HK-2 (cell line): ENCODE results near the gene PSMD12.
"Not testable (repeated sequence)": the region's sequence is repeated elsewhere in the genome, so short reads cannot be mapped to it uniquely, and the experiment has no call there.

Experiments used
- DNase-seq: peaks from one replicate; pipeline ENCODE4 v3.0.0-alpha.2; 2018; ENCODE audit not compliant: unreplicated experiment

PSMD12 gene

GRCh38 chr17:67358612-67359011, 7.8 kb downstream of the PSMD12 start:
- DNase-seq = no peak

- DNase-seq = no peak
Observed at GRCh38 chr17:67353929-67354574, 12.3 kb downstream of the PSMD12 start.

GRCh38 chr17:67353161-67353560, 13.2 kb downstream of the PSMD12 start:
- no peak for DNase-seq

GRCh38 chr17:67349420-67349819, 17.0 kb downstream of the PSMD12 start:
- DNase-seq = no peak

- DNase-seq = no peak
Observed at GRCh38 chr17:67347826-67348225, 18.6 kb downstream of the PSMD12 start.

GRCh38 chr17:67343237-67343636, 23.1 kb downstream of the PSMD12 start:
- DNase-seq = no peak

GRCh38 chr17:67338353-67338752, 28.0 kb downstream of the PSMD12 start:
- DNase-seq = not testable (repeated sequence)

GRCh38 chr17:67336859-67337258, 29.5 kb downstream of the PSMD12 start:
- DNase-seq = no peak

- DNase-seq = no peak
Observed at GRCh38 chr17:67335245-67335835, 31.0 kb downstream of the PSMD12 start.

GRCh38 chr17:67332162-67332508, 34.2 kb downstream of the PSMD12 start:
- DNase-seq = not testable (repeated sequence)

- not testable (repeated sequence) for DNase-seq
Observed at GRCh38 chr17:67331381-67332161, 34.8 kb downstream of the PSMD12 start.

- no peak for DNase-seq
Observed at GRCh38 chr17:67328026-67328425, 38.4 kb downstream of the PSMD12 start.

- DNase-seq = not testable (repeated sequence)
Observed at GRCh38 chr17:67326959-67327745, 39.2 kb downstream of the PSMD12 start.

- no peak for DNase-seq
Observed at GRCh38 chr17:67326440-67326839, 39.9 kb downstream of the PSMD12 start.

- no peak for DNase-seq
Observed at GRCh38 chr17:67324330-67324729, 42.0 kb downstream of the PSMD12 start.

GRCh38 chr17:67323445-67323844, 42.9 kb downstream of the PSMD12 start:
- no peak for DNase-seq

GRCh38 chr17:67322042-67322787, 44.2 kb downstream of the PSMD12 start:
- DNase-seq = no peak

GRCh38 chr17:67321486-67321885, 44.9 kb downstream of the PSMD12 start:
- DNase-seq = not testable (repeated sequence)

GRCh38 chr17:67316781-67317180, 49.6 kb downstream of the PSMD12 start:
- no peak for DNase-seq

- no peak for DNase-seq
Observed at GRCh38 chr17:67315865-67316264, 50.5 kb downstream of the PSMD12 start.

GRCh38 chr17:67312265-67312664, 54.1 kb downstream of the PSMD12 start:
- DNase-seq = no peak

GRCh38 chr17:67311575-67311974, 54.8 kb downstream of the PSMD12 start:
- no peak for DNase-seq
